Fibroblast of the aortic adventitia (primary cell): ENCODE data around the gene EVI5L. TPM values are rescaled to one million over a fixed set of nuclear protein-coding genes. Genes with fewer than 3 reads are reported as not detected.
"Not testable (repeated sequence)": the region's sequence is repeated elsewhere in the genome, so short reads cannot be mapped to it uniquely, and the experiment has no call there.

ENCODE experiments used
- DNase-seq: peaks from one replicate; pipeline ENCODE4 v3.0.0-alpha.2; 2010; ENCODE audit warnings: low read depth
- H3K4me3 ChIP-seq: 2 replicates; pipeline ENCODE4 v1.5.1; 2011; ENCODE audit warnings: low read depth, mild to moderate bottlenecking, control low read depth, low read length, moderate library complexity
- CTCF ChIP-seq: IDR thresholded peaks from 2 replicates; pipeline ENCODE4 v1.5.1; 2011; ENCODE audit warnings: mild to moderate bottlenecking, low read length, control low read depth, inconsistent platforms; ENCODE audit not compliant: insufficient read depth
- total RNA-seq: library from RNA; depleted of rRNA; stranded (reverse); fragments of >200 nt; gene quantifications from 2 replicates; pipeline ENCODE4 v1.2.3, GENCODE V29; 2012; ENCODE audit warnings: low replicate concordance

The EVI5L gene
- total RNA-seq, 1 donor: 16.6 TPM

GRCh38 chr19:7811989-7812388 is 18.0 kb upstream of the EVI5L start:
- TF ChIP-seq CTCF: no peak
- no peak for DNase-seq
- no peak overlapping the region for H3K4me3 ChIP-seq

- no peak for TF ChIP-seq CTCF
Measured at GRCh38 chr19:7815325-7815724, 14.7 kb upstream of the EVI5L start.

GRCh38 chr19:7816040-7816439 is 14.0 kb upstream of the EVI5L start:
- not testable (repeated sequence) for DNase-seq, H3K4me3 ChIP-seq

More at GRCh38 chr19:7815325-7815724, 14.7 kb upstream of the EVI5L start:
- no peak overlapping the region for H3K4me3 ChIP-seq
- DNase-seq: no peak

GRCh38 chr19:7817801-7818200 is 12.2 kb upstream of the EVI5L start:
- TF ChIP-seq CTCF: no peak
- DNase-seq: no peak
- H3K4me3 ChIP-seq: no peak overlapping the region

- H3K4me3 ChIP-seq: no peak overlapping the region
- TF ChIP-seq CTCF: no peak
- DNase-seq: no peak
Measured at GRCh38 chr19:7818806-7819205, 11.2 kb upstream of the EVI5L start.

GRCh38 chr19:7819337-7819736 is 10.7 kb upstream of the EVI5L start:
- no peak for TF ChIP-seq CTCF
- H3K4me3 ChIP-seq: no peak overlapping the region
- DNase-seq: no peak

- H3K4me3 ChIP-seq: no peak overlapping the region
- DNase-seq: no peak
- no peak for TF ChIP-seq CTCF
Measured at GRCh38 chr19:7820588-7820987, 9.4 kb upstream of the EVI5L start.
